Right lobe of liver (tissue), 4 donors: ENCODE data around the gene PRDM16.

Source experiments
- CTCF ChIP-seq, 4 donors: fragments of 200-600 bp in 3 of 4; fragments of 450-650 bp in 1 of 4; IDR thresholded peaks; one replicate each; pipeline versions ENCODE4 v1.5.1 to v1.8.0; 2016 to 2022; ENCODE audit warnings: antibody characterized with exemption in 4 of 4, mild to moderate bottlenecking in 2 of 4
- POLR2A ChIP-seq: fragments of 450-650 bp; IDR thresholded peaks from one replicate; pipeline ENCODE4 v1.6.1; 2017; ENCODE audit warnings: antibody characterized with exemption, mild to moderate bottlenecking
- donor health status: DM: no; HTN: no; CAD: no.
- donor health status: DM: no; HTN: no; CAD: no.
- donor health status: DM: no; HTN: yes; CAD: no.

DNA sequence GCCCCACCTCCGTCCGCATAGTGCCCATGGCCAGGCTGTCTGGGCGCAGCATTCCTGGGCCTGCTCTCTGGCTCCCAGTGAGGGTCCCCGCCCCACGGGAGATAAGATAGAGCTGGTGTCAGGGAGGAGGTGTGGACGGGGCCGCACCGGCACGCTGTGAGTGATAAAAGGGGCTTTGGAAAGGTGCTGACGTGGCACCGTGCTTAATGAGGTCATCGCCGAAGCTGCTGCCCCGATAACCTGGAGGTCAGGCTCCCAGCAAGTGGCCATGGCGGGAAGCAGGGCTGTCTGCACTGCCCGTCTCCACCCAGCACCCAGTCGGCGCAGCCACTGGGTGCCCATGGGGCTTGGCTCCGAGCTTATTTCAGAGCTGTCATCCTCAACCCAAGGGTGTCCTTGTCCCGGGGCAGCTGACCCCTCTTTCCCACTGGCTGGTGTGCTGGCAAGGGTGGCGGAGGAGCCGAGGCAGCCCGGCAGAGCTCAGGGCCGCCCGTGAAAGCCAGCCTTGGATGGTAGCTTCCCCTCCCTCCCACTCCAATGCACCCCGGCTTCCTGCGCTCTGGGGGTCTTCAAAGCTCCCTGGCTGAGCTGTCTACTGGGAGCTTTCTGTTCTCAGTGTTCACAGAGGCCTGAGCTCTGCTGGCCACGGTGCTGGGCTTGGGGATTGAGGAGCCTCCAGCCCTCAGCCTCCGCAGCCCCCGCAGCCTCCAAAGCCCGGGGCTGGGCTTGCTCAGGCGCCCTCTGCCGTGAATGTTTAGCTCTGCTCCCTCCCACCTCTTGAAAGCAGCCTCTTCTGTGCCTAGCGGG is 280.4 kb downstream of the PRDM16 start:
- TF ChIP-seq CTCF (IDR thresholded peaks at IDR 0.05) (no peak), POLR2A (no peak)
